Peyer's patch (tissue), 4 donors: Measurements from ENCODE around the gene CADPS. TPM values are rescaled to one million over a fixed set of nuclear protein-coding genes. Genes with fewer than 3 reads are reported as not detected.

Source experiments
- DNase-seq, 3 donors: peaks; one replicate each; pipeline ENCODE4 v3.0.0-alpha.2; 2017 to 2019
- H3K27ac ChIP-seq, 4 donors: fragments of 200-600 bp; sonication (generic); one replicate each; pipeline ENCODE4 v1.5.1; 2016 to 2019
- H3K27me3 ChIP-seq, 2 donors: fragments of 200-600 bp; sonication (generic); one replicate each; pipeline ENCODE4 v1.5.1; 2019
- H3K36me3 ChIP-seq, 3 donors: fragments of 200-600 bp; sonication (generic); one replicate each; pipeline ENCODE4 v1.5.1; 2016 to 2019
- H3K4me1 ChIP-seq, 4 donors: fragments of 200-600 bp; sonication (generic); one replicate each; pipeline ENCODE4 v1.5.1; 2016 to 2019
- H3K4me3 ChIP-seq, 4 donors: fragments of 200-600 bp; sonication (generic); 1 replicate in 3 of 4; 2 replicates in 1 of 4; pipeline ENCODE4 v1.5.1; 2016 to 2019; ENCODE audit warnings: mild to moderate bottlenecking in 1 of 4
- H3K9me3 ChIP-seq, 4 donors: fragments of 200-600 bp; sonication (generic); one replicate each; pipeline ENCODE4 v1.5.1; 2016 to 2019; ENCODE audit warnings: mild to moderate bottlenecking in 1 of 4
- CTCF ChIP-seq, 6 experiments: fragments of 450-650 bp in 4 of 6; fragments of 200-600 bp in 2 of 6; sonication (generic) in 1 of 6; IDR thresholded peaks; one replicate each; pipeline ENCODE4 v1.5.1; 2017 to 2019; ENCODE audit warnings: antibody characterized with exemption in 6 of 6, mild to moderate bottlenecking in 3 of 6, moderate library complexity in 1 of 6
- POLR2A ChIP-seq, 2 donors: fragments of 450-650 bp; IDR thresholded peaks; one replicate each; pipeline ENCODE4 v1.5.1; 2017; ENCODE audit warnings: antibody characterized with exemption in 2 of 2, mild to moderate bottlenecking in 2 of 2, moderate library complexity in 2 of 2
- total RNA-seq, 4 donors: library from RNA; depleted of rRNA; stranded (reverse); fragments of >200 nt; gene quantifications; one replicate each; pipeline ENCODE4 v1.1.0, GENCODE V29; 2016

CADPS gene
- total RNA-seq, 4 donors from 2014 or later: 6.4 to 29.7 (median 18.1) TPM

GRCh38 chr3:62493109-62493801 is 382.0 kb downstream of the CADPS start:
- no peaks in the 10 kb centered on the region for H3K36me3 ChIP-seq
- TF ChIP-seq CTCF (IDR thresholded peaks at IDR 0.05) (no peak), POLR2A (IDR thresholded peaks at IDR 0.05) (no peak)
- no peaks in the 10 kb centered on the region for H3K27me3 ChIP-seq
- no peaks in the 10 kb centered on the region for H3K9me3 ChIP-seq
- no peaks in the 10 kb centered on the region for H3K4me1 ChIP-seq
- H3K4me3 ChIP-seq: no peak overlapping the region
- no peak for DNase-seq
- H3K27ac ChIP-seq: no peak overlapping the region

GRCh38 chr3:62482961-62483360 is 392.3 kb downstream of the CADPS start:
- no peaks in the 10 kb centered on the region for H3K27me3 ChIP-seq
- no peak overlapping the region for H3K27ac ChIP-seq
- no peak for TF ChIP-seq POLR2A (IDR thresholded peaks at IDR 0.05)
- no peak for TF ChIP-seq CTCF (IDR thresholded peaks at IDR 0.05)
- H3K4me3 ChIP-seq: no peak overlapping the region
- no peak for DNase-seq
- H3K36me3 ChIP-seq: no peaks in the 10 kb centered on the region
- H3K4me1 ChIP-seq: no peaks in the 10 kb centered on the region
- H3K9me3 ChIP-seq: no peaks in the 10 kb centered on the region

GRCh38 chr3:62481962-62482361 is 393.3 kb downstream of the CADPS start:
- Histone ChIP-seq H3K27ac (no peak overlapping the region), H3K4me3 (no peak overlapping the region), H3K27me3 (no peaks in the 10 kb centered on the region), H3K36me3 (no peaks in the 10 kb centered on the region), H3K9me3 (no peaks in the 10 kb centered on the region), H3K4me1 (no peaks in the 10 kb centered on the region)
- TF ChIP-seq CTCF (IDR thresholded peaks at IDR 0.05) (no peak), POLR2A (IDR thresholded peaks at IDR 0.05) (no peak)
- no peak for DNase-seq

- no peaks in the 10 kb centered on the region for H3K36me3 ChIP-seq
- H3K27me3 ChIP-seq: no peaks in the 10 kb centered on the region
- no peak overlapping the region for H3K27ac ChIP-seq
- no peaks in the 10 kb centered on the region for H3K9me3 ChIP-seq
- TF ChIP-seq POLR2A (IDR thresholded peaks at IDR 0.05): no peak
- TF ChIP-seq CTCF (IDR thresholded peaks at IDR 0.05): no peak
- H3K4me1 ChIP-seq: no peaks in the 10 kb centered on the region
- no peak for DNase-seq
- H3K4me3 ChIP-seq: no peak overlapping the region
Measured at GRCh38 chr3:62480056-62480455, 395.2 kb downstream of the CADPS start.

- Histone ChIP-seq H3K4me1 (no peaks in the 10 kb centered on the region), H3K4me3 (no peak overlapping the region), H3K9me3 (no peaks in the 10 kb centered on the region), H3K27me3 (no peaks in the 10 kb centered on the region), H3K27ac (no peak overlapping the region), H3K36me3 (no peaks in the 10 kb centered on the region)
- no peak for DNase-seq
- TF ChIP-seq CTCF (IDR thresholded peaks at IDR 0.05) (no peak), POLR2A (IDR thresholded peaks at IDR 0.05) (no peak)
Measured at GRCh38 chr3:62479326-62479725, 395.9 kb downstream of the CADPS start.

- no peak for DNase-seq
- H3K27me3 ChIP-seq: no peaks in the 10 kb centered on the region
- TF ChIP-seq POLR2A (IDR thresholded peaks at IDR 0.05) (no peak), CTCF (IDR thresholded peaks at IDR 0.05) (no peak)
- no peak overlapping the region for H3K4me3 ChIP-seq
- H3K27ac ChIP-seq: no peak overlapping the region
- H3K9me3 ChIP-seq: no peaks in the 10 kb centered on the region
- no peaks in the 10 kb centered on the region for H3K4me1 ChIP-seq
- H3K36me3 ChIP-seq: no peaks in the 10 kb centered on the region
Measured at GRCh38 chr3:62475306-62475705, 399.9 kb downstream of the CADPS start.
